H9 (cell line): ENCODE data around the gene A4GNT. TPM values are rescaled to one million over a fixed set of nuclear protein-coding genes. Genes with fewer than 3 reads are reported as not detected.

Source experiments
- DNase-seq: peaks from one replicate; pipeline ENCODE4 v3.0.0-alpha.2; 2017
- H2AFZ ChIP-seq: one replicate; pipeline ENCODE4 v1.6.1; 2013; ENCODE audit warnings: mild to moderate bottlenecking, low read length, control low read depth, moderate library complexity
- H2AK5ac ChIP-seq: 2 replicates; pipeline ENCODE4 v1.6.1; 2013; ENCODE audit warnings: low read length, control low read depth, mixed read lengths; ENCODE audit not compliant: insufficient read length
- H2BK120ac ChIP-seq: one replicate; pipeline ENCODE4 v1.6.1; 2013; ENCODE audit warnings: low read depth, mild to moderate bottlenecking, low read length, control low read depth, inconsistent platforms; ENCODE audit not compliant: poor library complexity, severe bottlenecking
- H2BK12ac ChIP-seq: 2 replicates; pipeline ENCODE4 v1.6.1; 2013; ENCODE audit warnings: low read length, control low read depth, mixed read lengths, low read depth; ENCODE audit not compliant: insufficient read length
- H2BK15ac ChIP-seq: 2 replicates; pipeline ENCODE4 v1.6.1; 2013; ENCODE audit warnings: low read depth, low read length, control low read depth
- H2BK20ac ChIP-seq: one replicate; pipeline ENCODE4 v1.6.1; 2013; ENCODE audit warnings: low read depth, mild to moderate bottlenecking, low read length, control low read depth, inconsistent platforms; ENCODE audit not compliant: poor library complexity, severe bottlenecking
- H2BK5ac ChIP-seq: 2 replicates; pipeline ENCODE4 v1.6.1; 2013; ENCODE audit warnings: low read length, control low read depth, mixed read lengths; ENCODE audit not compliant: insufficient read length
- H3K14ac ChIP-seq: 2 replicates; pipeline ENCODE4 v1.6.1; 2013; ENCODE audit warnings: low read length, control low read depth; ENCODE audit not compliant: insufficient read depth
- H3K18ac ChIP-seq: 2 replicates; pipeline ENCODE4 v1.6.1; 2013; ENCODE audit warnings: low read depth, mild to moderate bottlenecking, mixed read lengths, low read length, control low read depth; ENCODE audit not compliant: insufficient read length
- H3K23ac ChIP-seq: 2 replicates; pipeline ENCODE4 v1.6.1; 2013; ENCODE audit warnings: low read length, control low read depth, mixed read lengths, low read depth; ENCODE audit not compliant: insufficient read length
- H3K23me2 ChIP-seq: 2 replicates; pipeline ENCODE4 v1.6.1; 2013; ENCODE audit warnings: low read depth, mild to moderate bottlenecking, mixed read lengths, low read length, control low read depth; ENCODE audit not compliant: insufficient read length, poor library complexity, severe bottlenecking
- H3K27ac ChIP-seq: 2 replicates; pipeline ENCODE4 v1.5.1; 2013; ENCODE audit warnings: low read length, control low read depth, mixed read lengths, low read depth; ENCODE audit not compliant: insufficient read length
- H3K27me3 ChIP-seq: 2 replicates; pipeline ENCODE4 v1.6.1; 2013; ENCODE audit warnings: low read length, control low read depth, inconsistent platforms; ENCODE audit not compliant: insufficient read depth
- H3K4ac ChIP-seq: 2 replicates; pipeline ENCODE4 v1.6.1; 2013; ENCODE audit warnings: low read depth, mild to moderate bottlenecking, control low read depth, inconsistent platforms, low read length, moderate library complexity
- H3K4me1 ChIP-seq: 2 replicates; pipeline ENCODE4 v1.6.1; 2013; ENCODE audit warnings: low read length, control low read depth, inconsistent platforms; ENCODE audit not compliant: insufficient read depth
- H3K4me2 ChIP-seq: 2 replicates; pipeline ENCODE4 v1.6.1; 2013; ENCODE audit warnings: low read length, control low read depth, mixed read lengths; ENCODE audit not compliant: insufficient read length, insufficient read depth
- H3K56ac ChIP-seq: 2 replicates; pipeline ENCODE4 v1.6.1; 2013; ENCODE audit warnings: low read depth, mild to moderate bottlenecking, mixed read lengths, low read length, control low read depth; ENCODE audit not compliant: insufficient read length
- H3K79me1 ChIP-seq: 2 replicates; pipeline ENCODE4 v1.6.1; 2013; ENCODE audit warnings: low read depth, mild to moderate bottlenecking, moderate library complexity, low read length, control low read depth, inconsistent platforms; ENCODE audit not compliant: insufficient read depth, poor library complexity, severe bottlenecking
- H3K79me2 ChIP-seq: 2 replicates; pipeline ENCODE4 v1.6.1; 2013; ENCODE audit warnings: low read length, control low read depth, inconsistent platforms; ENCODE audit not compliant: insufficient read depth
- H3K9ac ChIP-seq: 2 replicates; pipeline ENCODE4 v1.6.1; 2013; ENCODE audit warnings: low read length, control low read depth, mixed read lengths; ENCODE audit not compliant: insufficient read length; ENCODE audit errors: extremely low read depth
- H3K9me3 ChIP-seq: one replicate; pipeline ENCODE4 v1.6.1; 2013; ENCODE audit warnings: low read depth, low read length, inconsistent platforms; ENCODE audit not compliant: control insufficient read depth
- H3T11ph ChIP-seq: one replicate; pipeline ENCODE4 v1.6.1; 2013; ENCODE audit warnings: mild to moderate bottlenecking, low read length, control low read depth, inconsistent platforms
- H4K20me1 ChIP-seq: one replicate; pipeline ENCODE4 v1.6.1; 2013; ENCODE audit not compliant: control insufficient read depth, insufficient read length, insufficient read depth
- H4K5ac ChIP-seq: 2 replicates; pipeline ENCODE4 v1.6.1; 2013; ENCODE audit warnings: low read depth, mild to moderate bottlenecking, mixed read lengths, low read length, control low read depth; ENCODE audit not compliant: insufficient read length
- H4K8ac ChIP-seq: replicated peaks from 2 replicates; pipeline ENCODE4 v1.6.1; 2013; ENCODE audit warnings: low read length, control low read depth, mixed read lengths, low read depth; ENCODE audit not compliant: insufficient read length
- H4K91ac ChIP-seq: 2 replicates; pipeline ENCODE4 v1.6.1; 2013; ENCODE audit warnings: low read depth, mild to moderate bottlenecking, moderate library complexity, mixed read lengths, low read length, control low read depth; ENCODE audit not compliant: insufficient read length
- H3K27ac Mint-ChIP-seq, 3 experiments: 2 replicates in 2 of 3; 3 replicates in 1 of 3; pipeline ENCODE4 v1.8.0; 2020 to 2021; ENCODE audit warnings: mixed read lengths in 3 of 3, mild to moderate bottlenecking in 1 of 3, moderate library complexity in 1 of 3
- H3K27me3 Mint-ChIP-seq: 2 replicates; pipeline ENCODE4 v1.8.0; 2021; ENCODE audit warnings: low read depth, mild to moderate bottlenecking, moderate library complexity, mixed read lengths
- H3K36me3 Mint-ChIP-seq, 3 experiments: 2 replicates in 2 of 3; 3 replicates in 1 of 3; pipeline ENCODE4 v1.8.0; 2020 to 2021; ENCODE audit warnings: low read depth in 3 of 3, mixed read lengths in 3 of 3; ENCODE audit not compliant: insufficient read depth in 1 of 3
- H3K4me1 Mint-ChIP-seq, 2 experiments: 2 replicates each; pipeline ENCODE4 v1.8.0; 2020; ENCODE audit warnings: mixed read lengths in 2 of 2
- H3K4me3 Mint-ChIP-seq, 2 experiments: 2 replicates in 1 of 2; 3 replicates in 1 of 2; pipeline ENCODE4 v1.8.0; 2020 to 2021; ENCODE audit warnings: mild to moderate bottlenecking in 2 of 2, mixed read lengths in 2 of 2, moderate library complexity in 1 of 2
- H3K9me3 Mint-ChIP-seq, 2 experiments: 2 replicates in 1 of 2; 3 replicates in 1 of 2; pipeline ENCODE4 v1.8.0; 2020; ENCODE audit warnings: mild to moderate bottlenecking in 2 of 2, mixed read lengths in 2 of 2, moderate library complexity in 1 of 2
- WGBS: extraction: QIAGEN DNeasy Blood & Tissue Kit; methylation state at CpG from one replicate; pipeline ENCODE4 v1.1.7; 2013; ENCODE audit warnings: missing lambda C conversion rate, low lambda C conversion rate, mixed read lengths; ENCODE audit not compliant: insufficient read length; ENCODE audit errors: extremely low coverage; 5-methylcytosine and 5-hydroxymethylcytosine counted together
- total RNA-seq: library from RNA; stranded (reverse); gene quantifications from 2 replicates; pipeline ENCODE4 v1.2.1, GENCODE V29; 2021
- TF ChIP-seq, protein P1 (sequence below): fragments of 200-600 bp; sonication (generic); conservative IDR thresholded peaks from 3 replicates; pipeline ENCODE4 v1.8.0; 2021; ENCODE audit warnings: antibody characterized with exemption, mild to moderate bottlenecking

A4GNT gene
- total RNA-seq, 1 experiment from 2014 or later, result not detected

- Histone ChIP-seq H3K18ac (no peak overlapping the region), H2AK5ac (no peak overlapping the region), H3K79me1 (no peaks in the 10 kb centered on the region), H4K91ac (no peak overlapping the region), H4K5ac (no peak overlapping the region), H4K20me1 (no peaks in the 10 kb centered on the region), H3K27ac (no peak overlapping the region), H3K4me2 (no peak overlapping the region), H3K14ac (no peak overlapping the region), H3K56ac (no peak overlapping the region), H3K9me3 (no peaks in the 10 kb centered on the region), H2BK120ac (no peak overlapping the region), H2BK5ac (no peak overlapping the region), H3K23ac (no peak overlapping the region), H3K4ac (no peak overlapping the region), H3K9ac (no peak overlapping the region), H3T11ph (no peak overlapping the region), H2BK12ac (no peak overlapping the region), H3K4me1 (no peaks in the 10 kb centered on the region; the same call in 1 of the 2 replicates), H3K23me2 (no peaks in the 10 kb centered on the region), H2BK15ac (no peak overlapping the region), H3K27me3 (no peaks in the 10 kb centered on the region), H4K8ac (no peak overlapping the region), H2BK20ac (no peak overlapping the region), H2AFZ (no peak overlapping the region), H3K79me2 (no peaks in the 10 kb centered on the region)
- peaks cover 0 to 6% (median 2%) of the 10 kb centered on the region in 3 experiments; a peak in 1 of 7 replicates for H3K36me3 Mint-ChIP-seq
- DNase-seq, result no peak
- TF ChIP-seq, protein P1, sequence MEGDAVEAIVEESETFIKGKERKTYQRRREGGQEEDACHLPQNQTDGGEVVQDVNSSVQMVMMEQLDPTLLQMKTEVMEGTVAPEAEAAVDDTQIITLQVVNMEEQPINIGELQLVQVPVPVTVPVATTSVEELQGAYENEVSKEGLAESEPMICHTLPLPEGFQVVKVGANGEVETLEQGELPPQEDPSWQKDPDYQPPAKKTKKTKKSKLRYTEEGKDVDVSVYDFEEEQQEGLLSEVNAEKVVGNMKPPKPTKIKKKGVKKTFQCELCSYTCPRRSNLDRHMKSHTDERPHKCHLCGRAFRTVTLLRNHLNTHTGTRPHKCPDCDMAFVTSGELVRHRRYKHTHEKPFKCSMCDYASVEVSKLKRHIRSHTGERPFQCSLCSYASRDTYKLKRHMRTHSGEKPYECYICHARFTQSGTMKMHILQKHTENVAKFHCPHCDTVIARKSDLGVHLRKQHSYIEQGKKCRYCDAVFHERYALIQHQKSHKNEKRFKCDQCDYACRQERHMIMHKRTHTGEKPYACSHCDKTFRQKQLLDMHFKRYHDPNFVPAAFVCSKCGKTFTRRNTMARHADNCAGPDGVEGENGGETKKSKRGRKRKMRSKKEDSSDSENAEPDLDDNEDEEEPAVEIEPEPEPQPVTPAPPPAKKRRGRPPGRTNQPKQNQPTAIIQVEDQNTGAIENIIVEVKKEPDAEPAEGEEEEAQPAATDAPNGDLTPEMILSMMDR, result no peak
- H3K27ac Mint-ChIP-seq, result no peak overlapping the region
- peaks cover 11 to 13% of the 10 kb centered on the region in 2 experiments for H3K4me1 Mint-ChIP-seq
- peaks cover 0 to 8% of the 10 kb centered on the region in 2 experiments; a peak in 1 of 5 replicates for H3K9me3 Mint-ChIP-seq
- no peak overlapping the region for H3K4me3 Mint-ChIP-seq
- WGBS, result no CpG with 5 or more reads among the region's 1 CpG
- no peaks in the 10 kb centered on the region; the same call in 1 of the 2 replicates for H3K27me3 Mint-ChIP-seq
These were observed 4.4 kb downstream of the A4GNT start for GRCh38 chr3:138127636-138128365.
